ENCODE data around the gene MIA. TPM values are rescaled to one million over a fixed set of nuclear protein-coding genes. Genes with fewer than 3 reads are reported as not detected.

MIA gene
- total and polyA plus RNA-seq, 9 of the 15 experiments (the other 6 are each of a cell fraction or from before 2014, with no cell fraction given), result 0.21 TPM; not detected in 8

DNA sequence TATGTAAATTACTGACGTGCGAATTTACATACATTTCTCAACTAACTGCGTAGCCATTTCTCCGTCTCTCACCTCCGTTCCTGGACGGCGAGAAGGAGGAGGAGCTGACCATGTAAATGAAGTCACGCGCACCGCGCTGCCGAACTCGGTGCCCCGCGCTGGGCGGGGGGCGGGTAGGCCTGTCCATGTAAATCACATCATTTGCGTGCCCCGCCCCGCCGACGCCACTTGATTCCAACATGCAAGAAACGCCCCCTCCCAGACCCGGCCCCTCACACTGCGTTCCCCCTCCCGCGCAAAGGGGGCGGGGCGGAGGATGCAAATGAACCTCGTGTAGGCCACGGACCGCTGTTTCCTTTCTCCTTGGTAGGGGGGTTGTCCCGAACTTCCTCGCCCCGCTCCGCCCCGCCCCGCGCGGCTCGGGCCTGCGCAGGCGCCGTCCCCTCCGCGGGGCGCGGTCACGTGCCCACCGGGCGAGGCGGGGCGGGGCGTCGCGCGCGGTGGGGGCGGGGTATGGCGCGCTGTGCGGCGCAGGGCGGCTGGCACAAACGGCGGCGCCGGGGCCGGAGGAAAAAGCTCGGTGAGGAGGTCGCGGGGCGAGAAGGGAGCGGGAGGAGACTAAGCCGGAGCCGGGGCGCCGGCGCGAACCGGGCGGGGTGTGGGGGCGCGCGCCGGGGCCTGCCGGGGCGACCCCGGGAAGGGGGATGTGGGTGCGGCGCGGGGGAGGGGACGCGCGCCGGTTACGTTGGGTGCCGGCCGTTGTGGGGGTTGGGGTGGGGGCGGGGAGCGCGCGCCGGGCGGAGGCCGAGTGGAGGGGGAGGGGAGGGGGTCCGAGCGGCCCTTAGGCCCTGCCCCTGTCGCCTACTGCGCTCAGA lies 23.6 kb downstream of the MIA start, which contains the start of gene EGLN2 (continued):
- TF ChIP-seq POU5F1 (IDR thresholded peaks at IDR 0.05; ENCODE audit: borderline replicate concordance, low read depth, low read length, partially characterized antibody) (no peak), ZNF324 (CRISPR knock-in tag; IDR thresholded peaks at IDR 0.05) (no peak), ZNF766 (CRISPR knock-in tag; conservative IDR thresholded peaks at IDR 0.05) (no peak), ZSCAN32 (CRISPR knock-in tag; IDR thresholded peaks at IDR 0.05) (no peak), MEF2A (IDR thresholded peaks at IDR 0.05; ENCODE audit: control insufficient read depth, low read depth, low read length) (no peak), SAP30 (IDR thresholded peaks at IDR 0.05; ENCODE audit: borderline replicate concordance, insufficient read depth, low read depth, low read length, poor library complexity, severe bottlenecking) (no peak), DPF2 (IDR thresholded peaks at IDR 0.05) (no peak; the same call in 1 of the 2 replicates), TEAD4 (IDR thresholded peaks at IDR 0.05; ENCODE audit: low read length) (0 out of 2 replicates have a peak, but pooled peaks have one; percentile 7), TEAD4 (CRISPR knock-in tag; IDR thresholded peaks at IDR 0.05; ENCODE audit: borderline replicate concordance) (no peak), EHMT2 (IDR thresholded peaks at IDR 0.05) (no peak), MBD2 (IDR thresholded peaks at IDR 0.05; ENCODE audit: borderline replicate concordance, low read depth) (0 out of 2 replicates have a peak, but pooled peaks have one; percentile 28), NR4A1 (CRISPR knock-in tag; IDR thresholded peaks at IDR 0.05) (no peak), NR4A1 (tag; IDR thresholded peaks at IDR 0.05) (no peak), EGR1 (conservative IDR thresholded peaks at IDR 0.05) (peak; percentile 67), C11orf30 (IDR thresholded peaks at IDR 0.05; ENCODE audit: low read depth) (no peak), NR2C2 (CRISPR knock-in tag; IDR thresholded peaks at IDR 0.05) (no peak), NR2C2 (tag; IDR thresholded peaks at IDR 0.05) (peak; percentile 42; the same call in 1 of the 2 replicates), ZNF41 (CRISPR knock-in tag; conservative IDR thresholded peaks at IDR 0.05) (no peak), TSC22D4 (tag; IDR thresholded peaks at IDR 0.05) (no peak)
- TF ChIP-seq, protein P1, sequence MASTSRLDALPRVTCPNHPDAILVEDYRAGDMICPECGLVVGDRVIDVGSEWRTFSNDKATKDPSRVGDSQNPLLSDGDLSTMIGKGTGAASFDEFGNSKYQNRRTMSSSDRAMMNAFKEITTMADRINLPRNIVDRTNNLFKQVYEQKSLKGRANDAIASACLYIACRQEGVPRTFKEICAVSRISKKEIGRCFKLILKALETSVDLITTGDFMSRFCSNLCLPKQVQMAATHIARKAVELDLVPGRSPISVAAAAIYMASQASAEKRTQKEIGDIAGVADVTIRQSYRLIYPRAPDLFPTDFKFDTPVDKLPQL (IDR thresholded peaks at IDR 0.05; ENCODE audit: extremely low read depth, insufficient read length), result no peak
- TF ChIP-seq, protein P2, sequence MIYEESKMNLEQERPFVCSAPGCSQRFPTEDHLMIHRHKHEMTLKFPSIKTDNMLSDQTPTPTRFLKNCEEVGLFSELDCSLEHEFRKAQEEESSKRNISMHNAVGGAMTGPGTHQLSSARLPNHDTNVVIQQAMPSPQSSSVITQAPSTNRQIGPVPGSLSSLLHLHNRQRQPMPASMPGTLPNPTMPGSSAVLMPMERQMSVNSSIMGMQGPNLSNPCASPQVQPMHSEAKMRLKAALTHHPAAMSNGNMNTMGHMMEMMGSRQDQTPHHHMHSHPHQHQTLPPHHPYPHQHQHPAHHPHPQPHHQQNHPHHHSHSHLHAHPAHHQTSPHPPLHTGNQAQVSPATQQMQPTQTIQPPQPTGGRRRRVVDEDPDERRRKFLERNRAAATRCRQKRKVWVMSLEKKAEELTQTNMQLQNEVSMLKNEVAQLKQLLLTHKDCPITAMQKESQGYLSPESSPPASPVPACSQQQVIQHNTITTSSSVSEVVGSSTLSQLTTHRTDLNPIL (CRISPR knock-in tag; IDR thresholded peaks at IDR 0.05), result no peak
- TF ChIP-seq, protein P3, sequence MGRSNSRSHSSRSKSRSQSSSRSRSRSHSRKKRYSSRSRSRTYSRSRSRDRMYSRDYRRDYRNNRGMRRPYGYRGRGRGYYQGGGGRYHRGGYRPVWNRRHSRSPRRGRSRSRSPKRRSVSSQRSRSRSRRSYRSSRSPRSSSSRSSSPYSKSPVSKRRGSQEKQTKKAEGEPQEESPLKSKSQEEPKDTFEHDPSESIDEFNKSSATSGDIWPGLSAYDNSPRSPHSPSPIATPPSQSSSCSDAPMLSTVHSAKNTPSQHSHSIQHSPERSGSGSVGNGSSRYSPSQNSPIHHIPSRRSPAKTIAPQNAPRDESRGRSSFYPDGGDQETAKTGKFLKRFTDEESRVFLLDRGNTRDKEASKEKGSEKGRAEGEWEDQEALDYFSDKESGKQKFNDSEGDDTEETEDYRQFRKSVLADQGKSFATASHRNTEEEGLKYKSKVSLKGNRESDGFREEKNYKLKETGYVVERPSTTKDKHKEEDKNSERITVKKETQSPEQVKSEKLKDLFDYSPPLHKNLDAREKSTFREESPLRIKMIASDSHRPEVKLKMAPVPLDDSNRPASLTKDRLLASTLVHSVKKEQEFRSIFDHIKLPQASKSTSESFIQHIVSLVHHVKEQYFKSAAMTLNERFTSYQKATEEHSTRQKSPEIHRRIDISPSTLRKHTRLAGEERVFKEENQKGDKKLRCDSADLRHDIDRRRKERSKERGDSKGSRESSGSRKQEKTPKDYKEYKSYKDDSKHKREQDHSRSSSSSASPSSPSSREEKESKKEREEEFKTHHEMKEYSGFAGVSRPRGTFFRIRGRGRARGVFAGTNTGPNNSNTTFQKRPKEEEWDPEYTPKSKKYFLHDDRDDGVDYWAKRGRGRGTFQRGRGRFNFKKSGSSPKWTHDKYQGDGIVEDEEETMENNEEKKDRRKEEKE (IDR thresholded peaks at IDR 0.05; ENCODE audit: borderline replicate concordance in 1 of 2, control insufficient read depth in 1 of 2, low read depth in 2 of 2, low read length in 1 of 2), result no peak
- TF ChIP-seq, protein P4, sequence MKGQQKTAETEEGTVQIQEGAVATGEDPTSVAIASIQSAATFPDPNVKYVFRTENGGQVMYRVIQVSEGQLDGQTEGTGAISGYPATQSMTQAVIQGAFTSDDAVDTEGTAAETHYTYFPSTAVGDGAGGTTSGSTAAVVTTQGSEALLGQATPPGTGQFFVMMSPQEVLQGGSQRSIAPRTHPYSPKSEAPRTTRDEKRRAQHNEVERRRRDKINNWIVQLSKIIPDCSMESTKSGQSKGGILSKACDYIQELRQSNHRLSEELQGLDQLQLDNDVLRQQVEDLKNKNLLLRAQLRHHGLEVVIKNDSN (CRISPR knock-in tag; IDR thresholded peaks at IDR 0.05), result peak; percentile 76

All from K562 (cell line).